HG02588 (cell line): Measurements from ENCODE around the gene TBCB.
"Not testable (repeated sequence)": the region's sequence is repeated elsewhere in the genome, so short reads cannot be mapped to it uniquely, and the experiment has no call there.

Source experiments
- ATAC-seq: cut with Tn5 transposase; IDR thresholded peaks from one replicate; pipeline ENCODE4 v1.9.1; 2021; ENCODE audit warnings: mild to moderate bottlenecking, moderate library complexity; ENCODE audit not compliant: unreplicated experiment

TBCB gene

GRCh38 chr19:36169084-36169760 is 54.0 kb downstream of the TBCB start:
- no peak for ATAC-seq

GRCh38 chr19:36172852-36173251 is 57.6 kb downstream of the TBCB start:
- no peak for ATAC-seq

- ATAC-seq: not testable (repeated sequence)
Measured at GRCh38 chr19:36173846-36174245, 58.6 kb downstream of the TBCB start.
